Activated T-helper 1 cell treated with anti-CD3 and anti-CD28 coated beads, Interleukin-12 subunit alpha, Interleukin-12 subunit beta, Interleukin-2, Interleukin-4 antibody, amounts not matched to agents 30 ng/mL and 10 ng/mL and 1 ng/mL, durations not matched to agents 14 hours and 24 hours and 36 hours (primary cell): Measurements from ENCODE around the gene PITX3. TPM values are rescaled to one million over a fixed set of nuclear protein-coding genes. Genes with fewer than 3 reads are reported as not detected.

Source experiments
- DNase-seq: peaks from one replicate; pipeline ENCODE4 v3.0.0; 2021; ENCODE audit warnings: low spot score
- H3K27ac Mint-ChIP-seq: one replicate; pipeline ENCODE4 v1.8.0; 2021; ENCODE audit warnings: mild to moderate bottlenecking, mixed read lengths
- H3K27me3 Mint-ChIP-seq: one replicate; pipeline ENCODE4 v1.8.0; 2022; ENCODE audit warnings: mild to moderate bottlenecking, moderate library complexity, mixed read lengths; ENCODE audit not compliant: insufficient read depth
- H3K36me3 Mint-ChIP-seq: one replicate; pipeline ENCODE4 v1.8.0; 2021; ENCODE audit warnings: low read depth, mixed read lengths
- H3K4me1 Mint-ChIP-seq: one replicate; pipeline ENCODE4 v1.8.0; 2021; ENCODE audit warnings: low read depth, mixed read lengths
- H3K4me3 Mint-ChIP-seq: one replicate; pipeline ENCODE4 v1.8.0; 2021; ENCODE audit warnings: mild to moderate bottlenecking, moderate library complexity, mixed read lengths
- H3K9me3 Mint-ChIP-seq: one replicate; pipeline ENCODE4 v1.8.0; 2021; ENCODE audit warnings: mixed read lengths
- intact Hi-C: fragments of 100-400 bp; cut with micrococcal nuclease; formaldehyde crosslinking; loops from one replicate; pipeline ENCODE4 v1.15.1; 2024
- total RNA-seq: library from RNA; stranded (reverse); gene quantifications from 2 replicates; pipeline ENCODE4 v1.2.3, GENCODE V29; 2022

PITX3 gene
- total RNA-seq, 1 donor from 2014 or later, result 0.44 TPM

DNA sequence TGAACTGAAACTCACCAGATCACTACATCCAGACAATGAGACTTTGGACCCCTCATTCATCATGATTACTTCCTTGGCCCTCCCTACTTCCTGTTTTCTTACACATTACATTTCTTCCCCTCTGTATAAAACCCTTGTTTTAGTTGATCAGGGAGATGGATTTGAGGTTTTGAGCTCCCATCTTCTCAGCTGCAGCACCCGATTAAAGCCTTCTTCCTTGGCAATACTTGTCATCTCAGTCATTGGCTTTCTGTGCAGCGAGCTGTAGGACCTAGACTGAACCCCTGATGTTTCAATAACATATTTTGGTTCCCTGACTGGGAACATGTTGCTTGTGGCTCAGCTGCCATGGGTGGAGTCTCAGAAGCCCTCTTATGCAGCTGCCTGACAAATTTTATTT, 56.0 kb downstream of the PITX3 start:
- Mint-ChIP-seq H3K27me3 (peaks cover 4% of the 10 kb centered on the region), H3K4me3 (no peak overlapping the region), H3K36me3 (no peaks in the 10 kb centered on the region), H3K27ac (no peak overlapping the region), H3K9me3 (peaks cover 12% of the 10 kb centered on the region), H3K4me1 (peaks cover 18% of the 10 kb centered on the region)
- intact Hi-C loops, result no loop called here
- no peak for DNase-seq

DNA sequence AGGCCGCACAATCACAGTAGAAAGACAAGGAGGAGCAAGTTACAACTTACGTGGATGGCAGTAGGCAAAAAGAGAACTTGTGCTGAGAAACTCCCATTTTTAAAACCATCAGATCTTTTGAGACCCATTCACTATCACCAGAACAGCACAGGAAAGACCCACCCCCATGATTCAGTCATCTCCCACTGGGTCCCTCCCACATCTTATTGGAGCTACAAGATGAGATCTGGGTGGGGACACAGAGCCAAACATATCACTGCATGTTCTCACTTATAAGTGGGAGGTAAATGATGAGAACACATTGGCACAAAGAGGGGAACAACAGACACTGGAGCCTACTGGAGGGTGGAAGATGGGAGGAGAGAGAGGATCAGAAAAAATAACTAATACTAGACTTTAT, 56.7 kb downstream of the PITX3 start:
- Mint-ChIP-seq H3K4me3 (no peak overlapping the region), H3K27me3 (peaks cover 2% of the 10 kb centered on the region), H3K4me1 (peaks cover 15% of the 10 kb centered on the region), H3K36me3 (no peaks in the 10 kb centered on the region), H3K27ac (no peak overlapping the region), H3K9me3 (peaks cover 12% of the 10 kb centered on the region)
- intact Hi-C loops, result no loop called here
- no peak for DNase-seq

Other genes with a start within 250 kb of the PITX3 start
- gene ARMH3, start 185.3 kb downstream of the PITX3 start, total RNA-seq, result 21.5 and 24.8 TPM in 2 replicates
- 24.5 and 26.8 TPM in 2 replicates for gene HPS6, start 176.2 kb downstream of the PITX3 start, total RNA-seq
- gene LDB1, start 121.1 kb downstream of the PITX3 start, total RNA-seq, result 78.6 and 87.1 TPM in 2 replicates
- gene PPRC1, start 108.5 kb downstream of the PITX3 start, total RNA-seq, result 112 and 115 TPM in 2 replicates
- 260 and 271 TPM in 2 replicates for gene NOLC1, start 89.1 kb downstream of the PITX3 start, total RNA-seq
- gene ELOVL3, start 15.2 kb downstream of the PITX3 start, total RNA-seq, result 0.18 TPM in 1 of 2 replicates, not detected in the other
- 46.7 TPM in 2 replicates for gene GBF1, start 4.0 kb upstream of the PITX3 start, total RNA-seq
- 307 and 322 TPM in 2 replicates for gene NFKB2, start 154.2 kb upstream of the PITX3 start, total RNA-seq
- gene PSD, start 177.3 kb upstream of the PITX3 start, total RNA-seq, result 9.9 and 10.6 TPM in 2 replicates
- gene FBXL15, start 179.3 kb upstream of the PITX3 start, total RNA-seq, result 14.5 and 18.5 TPM in 2 replicates
- 59.0 and 59.4 TPM in 2 replicates for gene CUEDC2, start 191.1 kb upstream of the PITX3 start, total RNA-seq
- gene C10orf95, start 210.0 kb upstream of the PITX3 start, total RNA-seq, result 0.29 and 0.37 TPM in 2 replicates